ENCODE measurements around the gene TNFAIP1. TPM values are rescaled to one million over a fixed set of nuclear protein-coding genes. Genes with fewer than 3 reads are reported as not detected.
A peak's percentile ranks its signal among the peaks of the same experiment; 100 is the strongest.

TNFAIP1 gene
- polyA plus RNA-seq, 1 donor (not counting 4 experiments of a cell fraction or from before 2014, with no cell fraction given), result 84.6 TPM

GRCh38 chr17:28317099-28317965 is 18.2 kb upstream of the TNFAIP1 start:
- DNase-seq (ENCODE audit: low read depth, low spot score), result no peak
- H2AFZ ChIP-seq (ENCODE audit: control insufficient read depth, low read length), result no peak overlapping the region
- H3K27me3 ChIP-seq (ENCODE audit: control insufficient read depth, extremely low read depth, insufficient read depth, low read length), result no peaks in the 10 kb centered on the region
- H3K4me3 ChIP-seq (ENCODE audit: control insufficient read depth in 2 of 3, extremely low read depth in 1 of 3, insufficient read depth in 2 of 3, low read depth in 1 of 3, low read length in 3 of 3), result no peak overlapping the region
- H4K20me1 ChIP-seq (ENCODE audit: control insufficient read depth, extremely low read depth, insufficient read depth, low read length), result no peaks in the 10 kb centered on the region
- H3K27ac ChIP-seq (ENCODE audit: control insufficient read depth, insufficient read depth, low read length), result no peak overlapping the region
- H3K4me1 ChIP-seq (ENCODE audit: control insufficient read depth, extremely low read depth, insufficient read depth, low read length), result peaks cover 22% of the 10 kb centered on the region
- peaks cover 31% of the 10 kb centered on the region for H3K79me2 ChIP-seq (ENCODE audit: control insufficient read depth, insufficient read depth, low read length)
- no peaks in the 10 kb centered on the region for H3K9me3 ChIP-seq (ENCODE audit: control insufficient read depth, low read depth, low read length)
- TF ChIP-seq EZH2 (IDR thresholded peaks at IDR 0.05; ENCODE audit: low read length), result no peak
- no peak for TF ChIP-seq CTCF (optimal IDR thresholded peaks at IDR 0.05 in 1 of 3, IDR thresholded peaks at IDR 0.05 in 1 of 3, conservative IDR thresholded peaks at IDR 0.05 in 1 of 3; ENCODE audit: extremely low read depth in 1 of 3, insufficient read depth in 2 of 3, low read length in 3 of 3)
- dilution Hi-C loops (cut with MboI; ENCODE audit: extremely low pct_ligation_motif_present, low sequenced_read_pairs), result no loop called here
- H3K9ac ChIP-seq (ENCODE audit: control insufficient read depth, extremely low read depth, insufficient read depth, low read length), result no peak overlapping the region
- H3K9me1 ChIP-seq (ENCODE audit: control insufficient read depth, extremely low read depth, insufficient read depth, low read length), result no peaks in the 10 kb centered on the region
- no peaks in the 10 kb centered on the region for H3K36me3 ChIP-seq (ENCODE audit: control insufficient read depth in 2 of 2, extremely low read depth in 1 of 2, insufficient read depth in 2 of 2, low read length in 2 of 2)
- no peak for FAIRE-seq
- peak overlapping the region; percentile 97 for H3K4me2 ChIP-seq (ENCODE audit: control insufficient read depth, extremely low read depth, insufficient read depth, low read depth, low read length)

- no peaks in the 10 kb centered on the region for H3K27me3 ChIP-seq (ENCODE audit: control insufficient read depth, extremely low read depth, insufficient read depth, low read length)
- peak overlapping the region; percentile 61 to 95 (median 92) for H3K4me3 ChIP-seq (ENCODE audit: control insufficient read depth in 2 of 3, extremely low read depth in 1 of 3, insufficient read depth in 2 of 3, low read depth in 1 of 3, low read length in 3 of 3)
- no peak for TF ChIP-seq CTCF (optimal IDR thresholded peaks at IDR 0.05 in 1 of 3, IDR thresholded peaks at IDR 0.05 in 1 of 3, conservative IDR thresholded peaks at IDR 0.05 in 1 of 3; ENCODE audit: extremely low read depth in 1 of 3, insufficient read depth in 2 of 3, low read length in 3 of 3)
- TF ChIP-seq EZH2 (IDR thresholded peaks at IDR 0.05; ENCODE audit: low read length), result no peak
- FAIRE-seq (no peak), DNase-seq (ENCODE audit: low read depth, low spot score) (no peak)
- no peaks in the 10 kb centered on the region for H3K9me1 ChIP-seq (ENCODE audit: control insufficient read depth, extremely low read depth, insufficient read depth, low read length)
- dilution Hi-C loops (cut with MboI; ENCODE audit: extremely low pct_ligation_motif_present, low sequenced_read_pairs), result no loop called here
- peak overlapping the region; percentile 97 for H3K4me2 ChIP-seq (ENCODE audit: control insufficient read depth, extremely low read depth, insufficient read depth, low read depth, low read length)
- peak overlapping the region; percentile 91 for H2AFZ ChIP-seq (ENCODE audit: control insufficient read depth, low read length)
- no peaks in the 10 kb centered on the region for H4K20me1 ChIP-seq (ENCODE audit: control insufficient read depth, extremely low read depth, insufficient read depth, low read length)
- peak overlapping the region; percentile 68 for H3K27ac ChIP-seq (ENCODE audit: control insufficient read depth, insufficient read depth, low read length)
- peak overlapping the region; percentile 82 for H3K9ac ChIP-seq (ENCODE audit: control insufficient read depth, extremely low read depth, insufficient read depth, low read length)
- H3K36me3 ChIP-seq (ENCODE audit: control insufficient read depth in 2 of 2, extremely low read depth in 1 of 2, insufficient read depth in 2 of 2, low read length in 2 of 2), result no peaks in the 10 kb centered on the region
- H3K4me1 ChIP-seq (ENCODE audit: control insufficient read depth, extremely low read depth, insufficient read depth, low read length), result peaks cover 22% of the 10 kb centered on the region
- H3K9me3 ChIP-seq (ENCODE audit: control insufficient read depth, low read depth, low read length), result no peaks in the 10 kb centered on the region
- H3K79me2 ChIP-seq (ENCODE audit: control insufficient read depth, insufficient read depth, low read length), result peaks cover 38% of the 10 kb centered on the region
These were observed 17.4 kb upstream of the TNFAIP1 start for GRCh38 chr17:28317966-28318758.
